IMR-90 (cell line): ENCODE data around the gene MED12L. TPM values are rescaled to one million over a fixed set of nuclear protein-coding genes. Genes with fewer than 3 reads are reported as not detected.

Source experiments
- ATAC-seq: fragments of 200-7000 bp; cut with Tn5 transposase; 2 replicates; pipeline ENCODE4 v1.9.1; 2020; ENCODE audit warnings: low read depth, mild to moderate bottlenecking, moderate library complexity
- BruUV-seq: library from RNA; stranded (reverse); fragments of 400-500 nt; replicated peaks from 2 replicates; lab custom pipeline; 2021; lab: Mats Ljungman, UMichigan
- CTCF ChIA-PET: fragments of 300-600 bp; formaldehyde crosslinking; extraction: SDS; loops from one replicate; lab custom pipeline; 2021; ENCODE audit warnings: antibody characterized with exemption; lab: Yijun Ruan, JAX
- POLR2A ChIA-PET: fragments of 300-600 bp; sonication (Branson Sonifier 250); formaldehyde crosslinking; loops from one replicate; lab custom pipeline; 2022; ENCODE audit warnings: antibody characterized with exemption; ENCODE audit not compliant: unreplicated experiment; lab: Charles Lee
- DNase-seq: peaks from one replicate; pipeline ENCODE4 v3.0.0; 2013
- H2AFZ ChIP-seq: replicated peaks from 2 replicates; pipeline ENCODE3; 2013; ENCODE audit warnings: low read length, mild to moderate bottlenecking; ENCODE audit not compliant: poor library complexity
- H2AK5ac ChIP-seq: 2 replicates; pipeline ENCODE4 v1.6.1; 2013; ENCODE audit warnings: low read depth, low read length, inconsistent platforms
- H2AK9ac ChIP-seq: replicated peaks from 2 replicates; pipeline ENCODE3; 2013; ENCODE audit warnings: mild to moderate bottlenecking, low read depth, low read length, moderate library complexity; ENCODE audit not compliant: poor library complexity
- H2BK120ac ChIP-seq: 2 replicates; pipeline ENCODE4 v1.6.1; 2013; ENCODE audit warnings: low read depth, low read length, inconsistent platforms
- H2BK15ac ChIP-seq: 3 replicates; pipeline ENCODE4 v1.6.1; 2013; ENCODE audit warnings: low read depth, low read length, inconsistent platforms
- H2BK20ac ChIP-seq: 2 replicates; pipeline ENCODE4 v1.6.1; 2013; ENCODE audit warnings: low read depth, mild to moderate bottlenecking, inconsistent platforms, low read length, moderate library complexity
- H2BK5ac ChIP-seq: 2 replicates; pipeline ENCODE4 v1.6.1; 2013; ENCODE audit warnings: mild to moderate bottlenecking, low read depth, low read length, inconsistent platforms; ENCODE audit not compliant: poor library complexity, severe bottlenecking
- H3K14ac ChIP-seq: replicated peaks from 2 replicates; pipeline ENCODE4 v1.6.1; 2013; ENCODE audit warnings: low read depth, low read length, inconsistent platforms
- H3K18ac ChIP-seq: 2 replicates; pipeline ENCODE4 v1.6.1; 2013; ENCODE audit warnings: low read depth, low read length, control low read depth
- H3K23ac ChIP-seq: 2 replicates; pipeline ENCODE4 v1.6.1; 2013; ENCODE audit warnings: low read depth, low read length, inconsistent platforms
- H3K27ac ChIP-seq: 2 replicates; pipeline ENCODE4 v1.5.1; 2013; ENCODE audit warnings: mild to moderate bottlenecking, control low read depth, low read length; ENCODE audit not compliant: insufficient read depth
- H3K27me3 ChIP-seq: 2 replicates; pipeline ENCODE4 v1.6.1; 2013; ENCODE audit warnings: low read length; ENCODE audit not compliant: control insufficient read depth, insufficient read depth
- H3K36me3 ChIP-seq: 2 replicates; pipeline ENCODE4 v1.6.1; 2013; ENCODE audit warnings: low read length, mixed read lengths; ENCODE audit not compliant: control insufficient read depth, insufficient read depth
- H3K4ac ChIP-seq: 2 replicates; pipeline ENCODE4 v1.6.1; 2013; ENCODE audit warnings: low read depth, low read length, inconsistent platforms
- H3K4me1 ChIP-seq: 2 replicates; pipeline ENCODE4 v1.6.1; 2013; ENCODE audit warnings: low read length, mixed read lengths; ENCODE audit not compliant: control insufficient read depth, insufficient read depth
- H3K4me2 ChIP-seq: 2 replicates; pipeline ENCODE4 v1.6.1; 2013; ENCODE audit warnings: low read depth, mild to moderate bottlenecking, control low read depth, low read length, moderate library complexity
- H3K4me3 ChIP-seq: 2 replicates; pipeline ENCODE4 v1.5.1; 2013; ENCODE audit warnings: low read depth, mild to moderate bottlenecking, control low read depth, low read length, moderate library complexity; ENCODE audit not compliant: insufficient read depth
- H3K56ac ChIP-seq: 2 replicates; pipeline ENCODE4 v1.6.1; 2013; ENCODE audit warnings: low read length, inconsistent platforms; ENCODE audit not compliant: insufficient read depth; ENCODE audit errors: extremely low read depth
- H3K79me1 ChIP-seq, 2 experiments: 2 replicates each; pipeline ENCODE4 v1.6.1; 2013; ENCODE audit warnings: low read length in 2 of 2, inconsistent platforms in 1 of 2, low read depth in 1 of 2
- H3K9ac ChIP-seq: 2 replicates; pipeline ENCODE4 v1.6.1; 2013; ENCODE audit warnings: low read depth, low read length, control low read depth
- H3K9me1 ChIP-seq: 2 replicates; pipeline ENCODE4 v1.6.1; 2013; ENCODE audit warnings: low read length, inconsistent platforms; ENCODE audit not compliant: insufficient read depth
- H3K9me3 ChIP-seq: 2 replicates; pipeline ENCODE4 v1.6.1; 2013; ENCODE audit warnings: low read length; ENCODE audit not compliant: control insufficient read depth, insufficient read depth
- H4K20me1 ChIP-seq: 2 replicates; pipeline ENCODE4 v1.6.1; 2013; ENCODE audit warnings: low read length, inconsistent platforms; ENCODE audit not compliant: insufficient read depth
- H4K5ac ChIP-seq: 2 replicates; pipeline ENCODE4 v1.6.1; 2013; ENCODE audit warnings: mild to moderate bottlenecking, low read depth, low read length, control low read depth
- H4K8ac ChIP-seq, 2 experiments: 2 replicates each; pipeline ENCODE4 v1.6.1; 2013; ENCODE audit warnings: low read depth in 2 of 2, low read length in 2 of 2, control low read depth in 1 of 2, inconsistent platforms in 1 of 2
- H4K91ac ChIP-seq: 2 replicates; pipeline ENCODE4 v1.6.1; 2013; ENCODE audit warnings: low read depth, low read length, inconsistent platforms; ENCODE audit not compliant: insufficient read depth
- BHLHE40 ChIP-seq: fragments of 150-350 bp; IDR thresholded peaks from 2 replicates; pipeline ENCODE4 v1.6.1; 2016; ENCODE audit warnings: mild to moderate bottlenecking, low read depth, low read length
- CHD1 ChIP-seq: IDR thresholded peaks from 2 replicates; pipeline ENCODE4 v1.6.1; 2012; ENCODE audit warnings: low read depth, low read length, improper control_type of control experiment
- CTCF ChIP-seq: conservative IDR thresholded peaks from 2 replicates; pipeline ENCODE4 v1.5.1; 2012; ENCODE audit warnings: mild to moderate bottlenecking, low read depth, low read length, improper control_type of control experiment
- MXI1 ChIP-seq: IDR thresholded peaks from 2 replicates; pipeline ENCODE4 v1.6.1; 2012; ENCODE audit warnings: low read depth, mild to moderate bottlenecking, low read length, moderate library complexity, borderline replicate concordance
- NFE2L2 ChIP-seq: fragments of 150-350 bp; IDR thresholded peaks from 2 replicates; pipeline ENCODE4 v1.6.1; 2016; ENCODE audit warnings: low read depth, mild to moderate bottlenecking, low read length
- POLR2A ChIP-seq: IDR thresholded peaks from 2 replicates; pipeline ENCODE4 v1.6.1; 2012; ENCODE audit warnings: mild to moderate bottlenecking, low read depth, low read length
- WGBS, 2 experiments: methylation state at CpG; one replicate each; pipeline versions ENCODE4 v1.1.5 to v1.1.7; 2013; ENCODE audit warnings: missing lambda C conversion rate in 2 of 2; ENCODE audit not compliant: insufficient read length in 1 of 2; ENCODE audit errors: extremely low coverage in 2 of 2; 5-methylcytosine and 5-hydroxymethylcytosine counted together
- dilution Hi-C: fragments of 300-500 bp; cut with HindIII; formaldehyde crosslinking; loops from one replicate; pipeline ENCODE4 v1.14.3; 2018; ENCODE audit warnings: low sequenced_read_pairs; ENCODE audit not compliant: unreplicated experiment
- in situ Hi-C: fragments of 300-500 bp; cut with MboI; formaldehyde crosslinking; loops from 3 replicates; pipeline ENCODE4 v1.14.3; 2019; ENCODE audit warnings: low sequenced_read_pairs, inconsistent platforms, mixed read lengths
- intact Hi-C: fragments of 100-400 bp; cut with micrococcal nuclease; formaldehyde crosslinking; loops from 2 replicates; pipeline ENCODE4 v1.10.0; 2022
- polyA plus RNA-seq, 3 experiments: library from polyadenylated mRNA; depleted of rRNA; stranded (reverse); fragments of >200 nt; gene quantifications; 2 replicates each; pipeline ENCODE4 v1.2.3, GENCODE V29; 2012; ENCODE audit warnings: low replicate concordance in 1 of 3
- total RNA-seq: library from RNA; depleted of rRNA; stranded (reverse); fragments of >200 nt; gene quantifications from 2 replicates; pipeline ENCODE4 v1.2.3, GENCODE V29; 2012
- TF ChIP-seq, protein P1 (sequence below): fragments of 150-350 bp; IDR thresholded peaks from 2 replicates; pipeline ENCODE4 v1.6.1; 2017; ENCODE audit warnings: mild to moderate bottlenecking, antibody characterized with exemption, low read length, low read depth

Gene MED12L
- total and polyA plus RNA-seq, 2 of the 4 experiments (the other 2 are of a cell fraction), result 0.05 to 0.18 TPM

GRCh38 chr3:151319628-151320027 lies 234.2 kb downstream of the MED12L start:
- DNase-seq (peak; percentile 58), ATAC-seq (peak; percentile 46)
- ChIA-PET CTCF (interaction anchor here (0.6 kb wide), 1 partner anchor 20 kb away, joined by 3 read pairs; no protein-coding TSS in a partner anchor), POLR2A (no interaction called here)
- no peaks in the 10 kb centered on the region for H3K36me3 ChIP-seq
- H4K8ac ChIP-seq, result peak overlapping the region; percentile 6 to 71; a peak in 2 of 4 replicates
- H2BK15ac ChIP-seq, result peak overlapping the region; percentile 74; the same call in 2 of the 3 replicates
- peak overlapping the region; percentile 70 for H2BK5ac ChIP-seq
- H2AFZ ChIP-seq, result no peak overlapping the region
- peak overlapping the region; percentile 89; the same call in 1 of the 2 replicates for H4K5ac ChIP-seq
- H3K9ac ChIP-seq, result no peak overlapping the region
- peaks cover 6% of the 10 kb centered on the region; the same call in 1 of the 2 replicates for H3K9me1 ChIP-seq
- peak overlapping the region; percentile 56 for H3K14ac ChIP-seq
- H3K4me1 ChIP-seq, result peaks cover 14% of the 10 kb centered on the region
- intact Hi-C loops (no loop called here), in situ Hi-C loops (no loop called here), dilution Hi-C loops (no loop called here)
- H3K4me2 ChIP-seq, result no peak overlapping the region; the same call in none of the 2 replicates
- H4K20me1 ChIP-seq, result no peaks in the 10 kb centered on the region
- no peak overlapping the region for H2AK9ac ChIP-seq
- H3K18ac ChIP-seq, result peak overlapping the region; percentile 83; the same call in 1 of the 2 replicates
- no CpG with 5 or more reads among the region's 4 CpGs for WGBS, 2 experiments
- TF ChIP-seq CHD1, result no peak
- TF ChIP-seq, protein P1, sequence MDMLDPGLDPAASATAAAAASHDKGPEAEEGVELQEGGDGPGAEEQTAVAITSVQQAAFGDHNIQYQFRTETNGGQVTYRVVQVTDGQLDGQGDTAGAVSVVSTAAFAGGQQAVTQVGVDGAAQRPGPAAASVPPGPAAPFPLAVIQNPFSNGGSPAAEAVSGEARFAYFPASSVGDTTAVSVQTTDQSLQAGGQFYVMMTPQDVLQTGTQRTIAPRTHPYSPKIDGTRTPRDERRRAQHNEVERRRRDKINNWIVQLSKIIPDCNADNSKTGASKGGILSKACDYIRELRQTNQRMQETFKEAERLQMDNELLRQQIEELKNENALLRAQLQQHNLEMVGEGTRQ, result no peak
- TF ChIP-seq NFE2L2, result no peak
- TF ChIP-seq CTCF, result no peak
- TF ChIP-seq MXI1, result no peak
- TF ChIP-seq BHLHE40, result no peak
- no peak for TF ChIP-seq POLR2A
- no TSS peak for BruUV-seq
- H2BK20ac ChIP-seq, result peak overlapping the region; percentile 72; the same call in 1 of the 2 replicates
- no peak overlapping the region for H3K56ac ChIP-seq
- no peaks in the 10 kb centered on the region for H3K27me3 ChIP-seq
- no peak overlapping the region; the same call in 1 of the 2 replicates for H3K27ac ChIP-seq
- H3K4ac ChIP-seq, result peak overlapping the region; percentile 34; the same call in 1 of the 2 replicates
- no peak overlapping the region for H3K23ac ChIP-seq
- H2AK5ac ChIP-seq, result no peak overlapping the region
- H2BK120ac ChIP-seq, result peak overlapping the region; percentile 61; the same call in 1 of the 2 replicates
- H3K4me3 ChIP-seq, result no peak overlapping the region
- no peaks in the 10 kb centered on the region for H3K79me1 ChIP-seq
- peaks cover 3% of the 10 kb centered on the region for H3K9me3 ChIP-seq
- peak overlapping the region; percentile 51; the same call in 1 of the 2 replicates for H4K91ac ChIP-seq
